Measurements from ENCODE around the gene ERMAP. TPM values are rescaled to one million over a fixed set of nuclear protein-coding genes. Genes with fewer than 3 reads are reported as not detected.
"Not testable (repeated sequence)": the region's sequence is repeated elsewhere in the genome, so short reads cannot be mapped to it uniquely, and the experiment has no call there.

The ERMAP gene
- total RNA-seq, 1 experiment from 2014 or later, result 8.2 TPM

- no peak overlapping the region for H3K4me3 ChIP-seq
- H3K4me1 ChIP-seq (replicated peaks), result no peaks in the 10 kb centered on the region
- peaks cover 24% of the 10 kb centered on the region for H3K36me3 ChIP-seq
- H3K9me3 ChIP-seq (replicated peaks), result peaks cover 6% of the 10 kb centered on the region; the same call in 1 of the 2 replicates
- DNase-seq (ENCODE audit: low read depth in 1 of 2, low spot score in 2 of 2), result no peak
- no peak overlapping the region for H3K27ac ChIP-seq
- no peaks in the 10 kb centered on the region for H3K27me3 ChIP-seq (replicated peaks)
These were observed 36.4 kb downstream of the ERMAP start for GRCh38 chr1:42853116-42853884.

GRCh38 chr1:42856554-42856953 is 39.6 kb downstream of the ERMAP start:
- not testable (repeated sequence) for H3K27ac ChIP-seq; H3K27me3 ChIP-seq (replicated peaks); H3K4me1 ChIP-seq (replicated peaks); H3K4me3 ChIP-seq; DNase-seq (ENCODE audit: low read depth in 1 of 2, low spot score in 2 of 2); H3K36me3 ChIP-seq
- H3K9me3 ChIP-seq (replicated peaks), result peaks cover 13% of the 10 kb centered on the region

DNA sequence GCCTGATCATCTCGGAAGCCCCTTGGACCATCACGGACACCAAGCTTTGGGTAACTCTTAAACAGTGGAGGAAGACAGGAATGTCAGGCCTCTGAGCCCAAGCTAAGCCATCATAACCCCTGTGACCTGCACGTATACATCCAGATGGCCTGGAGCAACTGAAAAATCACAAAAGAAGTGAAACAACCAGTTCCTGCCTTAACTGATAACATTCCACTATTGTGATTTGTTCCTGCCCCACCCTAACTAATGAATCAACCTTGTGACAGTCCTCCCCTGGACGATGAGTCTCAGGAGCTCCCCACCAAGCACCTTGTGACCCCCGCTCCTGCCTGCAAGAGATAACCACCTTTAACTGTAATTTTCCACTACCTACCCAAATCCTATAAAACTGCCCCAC is 42.4 kb downstream of the ERMAP start:
- H3K4me3 ChIP-seq; H3K4me1 ChIP-seq (replicated peaks); H3K27me3 ChIP-seq (replicated peaks); DNase-seq (ENCODE audit: low read depth in 1 of 2, low spot score in 2 of 2); H3K27ac ChIP-seq; H3K36me3 ChIP-seq: not testable (repeated sequence)
- H3K9me3 ChIP-seq (replicated peaks), result peaks cover 13% of the 10 kb centered on the region

GRCh38 chr1:42860339-42861013 is 43.6 kb downstream of the ERMAP start:
- Histone ChIP-seq H3K4me1 (replicated peaks) (no peaks in the 10 kb centered on the region), H3K27ac (no peak overlapping the region), H3K36me3 (no peaks in the 10 kb centered on the region), H3K9me3 (replicated peaks) (peaks cover 13% of the 10 kb centered on the region), H3K4me3 (no peak overlapping the region), H3K27me3 (replicated peaks) (no peaks in the 10 kb centered on the region)
- no peak for DNase-seq (ENCODE audit: low read depth in 1 of 2, low spot score in 2 of 2)

GRCh38 chr1:42861014-42861399 is 44.1 kb downstream of the ERMAP start:
- H3K27me3 ChIP-seq (replicated peaks), result no peaks in the 10 kb centered on the region
- no peaks in the 10 kb centered on the region for H3K36me3 ChIP-seq
- no peaks in the 10 kb centered on the region for H3K4me1 ChIP-seq (replicated peaks)
- H3K9me3 ChIP-seq (replicated peaks), result peaks cover 13% of the 10 kb centered on the region
- no peak for DNase-seq (ENCODE audit: low read depth in 1 of 2, low spot score in 2 of 2)
- H3K4me3 ChIP-seq, result no peak overlapping the region
- H3K27ac ChIP-seq, result no peak overlapping the region

DNA sequence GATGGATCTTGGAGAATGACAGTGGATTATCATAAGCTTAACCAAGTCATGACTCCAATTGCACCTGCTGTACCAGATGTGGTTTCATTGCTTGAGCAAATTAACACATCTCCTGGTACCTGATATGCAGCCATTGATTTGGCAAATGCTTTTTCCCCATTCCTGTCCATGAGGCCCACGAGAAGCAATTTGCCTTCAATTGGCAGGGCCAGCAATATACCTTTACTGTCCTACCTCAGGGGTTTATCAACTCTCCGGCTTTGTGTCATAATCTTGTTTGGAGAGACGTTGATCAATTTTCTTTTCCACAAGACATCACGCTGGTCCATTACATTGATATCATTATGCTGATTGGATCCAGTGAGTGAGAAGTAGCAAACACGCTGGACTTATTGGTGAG is 49.6 kb downstream of the ERMAP start:
- no peaks in the 10 kb centered on the region for H3K4me1 ChIP-seq (replicated peaks)
- H3K9me3 ChIP-seq (replicated peaks), result no peaks in the 10 kb centered on the region
- no peaks in the 10 kb centered on the region for H3K27me3 ChIP-seq (replicated peaks)
- H3K4me3 ChIP-seq, result no peak overlapping the region
- H3K27ac ChIP-seq, result no peak overlapping the region
- no peak for DNase-seq (ENCODE audit: low read depth in 1 of 2, low spot score in 2 of 2)
- H3K36me3 ChIP-seq, result no peaks in the 10 kb centered on the region

DNA sequence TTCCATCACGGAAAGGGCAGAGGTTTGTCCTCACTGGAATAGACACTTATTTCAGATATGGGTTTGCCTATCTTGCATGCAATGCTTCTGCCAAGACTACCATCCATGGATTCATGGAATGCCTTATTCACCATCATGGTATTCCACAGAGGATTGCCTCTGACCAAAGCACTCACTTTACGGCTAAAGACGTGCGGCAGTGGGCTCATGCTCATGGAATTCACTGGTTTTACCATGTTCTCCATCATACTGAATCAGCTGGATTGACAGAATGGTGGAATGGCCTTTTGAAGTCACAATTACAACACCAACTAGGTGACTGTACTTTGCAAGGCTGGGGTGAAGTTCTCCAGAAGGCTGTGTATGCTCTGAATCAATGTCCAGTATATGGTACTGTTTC is 51.5 kb downstream of the ERMAP start:
- not testable (repeated sequence) for H3K27ac ChIP-seq; DNase-seq (ENCODE audit: low read depth in 1 of 2, low spot score in 2 of 2); H3K4me1 ChIP-seq (replicated peaks); H3K27me3 ChIP-seq (replicated peaks); H3K4me3 ChIP-seq; H3K36me3 ChIP-seq; H3K9me3 ChIP-seq (replicated peaks)

GRCh38 chr1:42869254-42869653 is 52.3 kb downstream of the ERMAP start:
- H3K4me1 ChIP-seq (replicated peaks); H3K27me3 ChIP-seq (replicated peaks); H3K36me3 ChIP-seq; DNase-seq (ENCODE audit: low read depth in 1 of 2, low spot score in 2 of 2); H3K9me3 ChIP-seq (replicated peaks); H3K4me3 ChIP-seq; H3K27ac ChIP-seq: not testable (repeated sequence)

GRCh38 chr1:42869751-42870150 is 52.8 kb downstream of the ERMAP start:
- not testable (repeated sequence) for H3K9me3 ChIP-seq (replicated peaks); H3K27me3 ChIP-seq (replicated peaks); H3K36me3 ChIP-seq; DNase-seq (ENCODE audit: low read depth in 1 of 2, low spot score in 2 of 2); H3K4me3 ChIP-seq; H3K27ac ChIP-seq; H3K4me1 ChIP-seq (replicated peaks)

DNA sequence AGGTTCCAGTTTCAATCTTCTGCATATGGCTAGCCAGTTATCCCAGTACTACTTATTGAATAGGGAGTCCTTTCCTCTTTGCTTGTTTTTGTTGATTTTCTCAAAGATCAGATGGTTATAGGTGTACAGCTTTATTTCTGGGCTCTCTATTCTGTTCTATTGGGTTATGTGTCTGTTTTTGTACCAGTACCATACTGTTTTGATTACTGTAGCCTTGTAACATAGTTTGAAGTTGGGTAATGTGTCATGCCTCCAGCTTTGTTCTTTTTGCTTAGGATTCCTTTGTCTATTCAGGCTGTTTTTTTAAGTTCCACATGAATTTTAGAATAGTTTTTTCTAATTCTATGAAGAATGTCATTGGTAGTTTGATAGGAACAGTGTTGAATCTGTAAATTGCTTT is 56.2 kb downstream of the ERMAP start:
- not testable (repeated sequence) for H3K27ac ChIP-seq; H3K4me3 ChIP-seq; H3K4me1 ChIP-seq (replicated peaks); DNase-seq (ENCODE audit: low read depth in 1 of 2, low spot score in 2 of 2); H3K9me3 ChIP-seq (replicated peaks); H3K36me3 ChIP-seq
- H3K27me3 ChIP-seq (replicated peaks), result peaks cover 20% of the 10 kb centered on the region

DNA sequence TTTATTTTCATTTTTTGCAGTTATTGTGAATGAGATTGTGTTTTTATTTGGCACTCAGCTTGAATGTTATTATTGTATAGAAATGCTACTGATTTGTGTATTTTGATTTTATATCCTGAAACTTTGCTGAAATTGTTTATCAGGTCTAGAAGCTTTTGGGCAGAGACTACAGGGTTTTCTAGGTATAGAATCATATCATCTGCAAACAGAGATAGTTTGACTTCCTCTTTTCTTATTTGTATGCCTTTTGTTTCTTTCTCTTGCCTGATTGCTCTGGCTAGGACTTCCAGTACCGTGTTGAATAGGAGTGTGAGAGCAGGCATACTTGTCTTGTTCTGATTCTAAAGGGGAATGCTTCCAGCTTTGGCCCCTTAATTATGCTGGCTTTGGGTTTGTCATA is 56.7 kb downstream of the ERMAP start:
- Histone ChIP-seq H3K9me3 (replicated peaks) (0 out of 2 replicates have a peak, but pooled peaks cover 3% of the 10 kb centered on the region), H3K4me3 (no peak overlapping the region), H3K27ac (no peak overlapping the region), H3K27me3 (replicated peaks) (peaks cover 21% of the 10 kb centered on the region), H3K4me1 (replicated peaks) (no peaks in the 10 kb centered on the region), H3K36me3 (no peaks in the 10 kb centered on the region)
- DNase-seq (ENCODE audit: low read depth in 1 of 2, low spot score in 2 of 2), result no peak

DNA sequence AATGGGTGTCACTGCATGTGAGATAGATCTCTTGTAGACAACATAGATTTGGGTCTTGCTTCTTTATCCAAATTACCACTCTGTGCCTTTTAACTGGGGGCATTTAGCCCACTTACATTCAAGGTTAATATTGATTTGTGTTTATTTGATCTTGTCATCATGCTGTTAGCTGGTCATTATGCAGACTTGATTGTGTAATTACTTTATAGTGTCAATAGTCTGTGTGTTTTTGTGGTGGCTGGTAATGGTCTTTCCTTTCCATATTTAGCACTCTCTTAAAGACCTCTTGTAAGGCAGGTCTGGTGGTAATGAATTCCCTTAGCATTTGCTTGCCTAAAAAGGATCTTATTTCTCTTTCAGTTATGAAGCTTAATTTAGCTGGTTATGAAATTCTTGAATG is 59.1 kb downstream of the ERMAP start:
- no peak for DNase-seq (ENCODE audit: low read depth in 1 of 2, low spot score in 2 of 2)
- H3K9me3 ChIP-seq (replicated peaks), result 0 out of 2 replicates have a peak, but pooled peaks cover 3% of the 10 kb centered on the region
- no peaks in the 10 kb centered on the region for H3K36me3 ChIP-seq
- H3K4me1 ChIP-seq (replicated peaks), result no peaks in the 10 kb centered on the region
- peaks cover 24% of the 10 kb centered on the region for H3K27me3 ChIP-seq (replicated peaks)
- no peak overlapping the region for H3K4me3 ChIP-seq
- no peak overlapping the region for H3K27ac ChIP-seq

DNA sequence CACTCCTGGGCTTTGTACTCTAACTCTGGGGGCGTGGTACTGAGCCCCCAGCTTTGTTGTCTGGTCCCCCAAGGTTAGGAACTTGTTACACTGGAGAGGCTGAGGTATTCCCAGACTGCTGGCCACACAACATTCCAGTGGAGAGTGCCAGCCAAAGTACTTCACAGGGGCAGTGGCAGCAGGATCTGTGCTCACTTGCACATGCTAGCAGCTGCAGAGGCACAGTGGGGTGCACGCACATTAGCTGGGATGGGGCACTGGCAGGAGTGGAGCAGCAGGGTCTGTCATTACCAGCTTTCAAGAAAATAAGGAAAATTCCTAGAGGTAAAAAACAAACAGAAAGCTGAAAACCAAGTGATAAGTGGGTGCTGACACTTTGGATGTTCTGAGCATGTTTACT is 60.5 kb downstream of the ERMAP start:
- no peak for DNase-seq (ENCODE audit: low read depth in 1 of 2, low spot score in 2 of 2)
- H3K4me3 ChIP-seq, result no peak overlapping the region
- 0 out of 2 replicates have a peak, but pooled peaks cover 3% of the 10 kb centered on the region for H3K9me3 ChIP-seq (replicated peaks)
- no peak overlapping the region for H3K27ac ChIP-seq
- peaks cover 24% of the 10 kb centered on the region for H3K27me3 ChIP-seq (replicated peaks)
- no peaks in the 10 kb centered on the region for H3K36me3 ChIP-seq
- H3K4me1 ChIP-seq (replicated peaks), result no peaks in the 10 kb centered on the region

DNA sequence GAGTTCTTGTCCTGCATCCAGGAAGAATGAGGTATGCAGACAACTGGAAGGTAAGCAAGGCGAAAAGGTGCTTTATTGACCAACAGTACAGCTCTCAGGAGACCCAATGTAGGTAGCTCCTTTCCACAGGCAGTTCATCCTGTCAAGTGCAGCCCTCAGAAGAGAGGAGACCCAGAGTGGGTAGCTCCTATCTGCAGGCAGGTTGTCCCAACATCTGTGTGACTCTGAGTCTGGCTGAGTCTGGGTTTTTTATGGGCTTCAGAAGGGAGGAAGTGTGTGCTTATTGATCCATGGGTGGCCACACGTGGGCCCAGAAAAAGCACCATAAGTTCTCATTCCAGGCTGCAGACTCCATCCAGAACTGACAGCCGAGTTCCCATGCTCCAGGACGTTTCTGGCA is 63.5 kb downstream of the ERMAP start:
- Histone ChIP-seq H3K27ac (no peak overlapping the region), H3K4me3 (no peak overlapping the region), H3K36me3 (no peaks in the 10 kb centered on the region), H3K4me1 (replicated peaks) (no peaks in the 10 kb centered on the region), H3K9me3 (replicated peaks) (no peaks in the 10 kb centered on the region), H3K27me3 (replicated peaks) (peaks cover 27% of the 10 kb centered on the region)
- no peak for DNase-seq (ENCODE audit: low read depth in 1 of 2, low spot score in 2 of 2)
